ENCODE measurements around the gene CFAP58. TPM values are rescaled to one million over a fixed set of nuclear protein-coding genes. Genes with fewer than 3 reads are reported as not detected.

The CFAP58 gene
- total RNA-seq, 3 donors from 2014 or later = 0.14 to 0.44 (median 0.17) TPM

- Histone ChIP-seq H3K4me1 (ENCODE audit: low read depth) (no peaks in the 10 kb centered on the region), H3K36me3 (ENCODE audit: low read depth) (no peaks in the 10 kb centered on the region), H3K4me3 (no peak overlapping the region), H3K9me3 (no peaks in the 10 kb centered on the region)
- DNase-seq (no peak), ATAC-seq (no peak)
- TF ChIP-seq CTCF (IDR thresholded peaks at IDR 0.05) = no peak
- intact Hi-C loops (cut with DNase I, micrococcal nuclease) = no loop called here
Observed at GRCh38 chr10:104437226-104437625, 83.6 kb downstream of the CFAP58 start.

GRCh38 chr10:104440221-104440620, 86.6 kb downstream of the CFAP58 start:
- Histone ChIP-seq H3K9me3 (no peaks in the 10 kb centered on the region), H3K4me3 (no peak overlapping the region), H3K4me1 (ENCODE audit: low read depth) (no peaks in the 10 kb centered on the region), H3K36me3 (ENCODE audit: low read depth) (no peaks in the 10 kb centered on the region)
- no peak for TF ChIP-seq CTCF (IDR thresholded peaks at IDR 0.05)
- intact Hi-C loops (cut with DNase I, micrococcal nuclease) = no loop called here
- DNase-seq (no peak), ATAC-seq (no peak)

- intact Hi-C loops (cut with DNase I, micrococcal nuclease) = no loop called here
- no peak for ATAC-seq
Observed at GRCh38 chr10:104441329-104442000, 87.8 kb downstream of the CFAP58 start.

GRCh38 chr10:104445359-104445758, 91.7 kb downstream of the CFAP58 start:
- H3K9me3 ChIP-seq = no peaks in the 10 kb centered on the region
- DNase-seq = no peak
- H3K36me3 ChIP-seq (ENCODE audit: low read depth) = no peaks in the 10 kb centered on the region
- no peak for TF ChIP-seq CTCF (IDR thresholded peaks at IDR 0.05)
- intact Hi-C loops (cut with DNase I, micrococcal nuclease) = no loop called here
- no peak overlapping the region for H3K4me3 ChIP-seq
- H3K4me1 ChIP-seq (ENCODE audit: low read depth) = no peaks in the 10 kb centered on the region
- ATAC-seq = no peak

More at GRCh38 chr10:104441329-104442000, 87.8 kb downstream of the CFAP58 start:
- TF ChIP-seq CTCF (IDR thresholded peaks at IDR 0.05) = no peak
- no peak for DNase-seq
- Histone ChIP-seq H3K4me1 (ENCODE audit: low read depth) (no peaks in the 10 kb centered on the region), H3K4me3 (no peak overlapping the region), H3K36me3 (ENCODE audit: low read depth) (no peaks in the 10 kb centered on the region), H3K9me3 (no peaks in the 10 kb centered on the region)

- no peak for ATAC-seq
- intact Hi-C loops (cut with DNase I, micrococcal nuclease) = no loop called here
- no peak for TF ChIP-seq CTCF (IDR thresholded peaks at IDR 0.05)
Observed at GRCh38 chr10:104446151-104446550, 92.5 kb downstream of the CFAP58 start.

GRCh38 chr10:104447331-104447730, 93.7 kb downstream of the CFAP58 start:
- no peak overlapping the region for H3K4me3 ChIP-seq
- no peak for TF ChIP-seq CTCF (IDR thresholded peaks at IDR 0.05)
- no peak for DNase-seq
- H3K9me3 ChIP-seq = no peaks in the 10 kb centered on the region
- H3K36me3 ChIP-seq (ENCODE audit: low read depth) = no peaks in the 10 kb centered on the region
- H3K4me1 ChIP-seq (ENCODE audit: low read depth) = no peaks in the 10 kb centered on the region
- intact Hi-C loops (cut with DNase I, micrococcal nuclease) = no loop called here
- ATAC-seq = no peak

More at GRCh38 chr10:104446151-104446550, 92.5 kb downstream of the CFAP58 start:
- Histone ChIP-seq H3K36me3 (ENCODE audit: low read depth) (no peaks in the 10 kb centered on the region), H3K9me3 (no peaks in the 10 kb centered on the region), H3K4me3 (no peak overlapping the region), H3K4me1 (ENCODE audit: low read depth) (no peaks in the 10 kb centered on the region)
- DNase-seq = no peak
